HG03457 (cell line): ENCODE measurements around the gene SPOCK1.

Experiments used
- ATAC-seq: cut with Tn5 transposase; IDR thresholded peaks from one replicate; pipeline ENCODE4 v1.9.1; 2021; ENCODE audit warnings: moderate number of reproducible peaks; ENCODE audit not compliant: unreplicated experiment

The SPOCK1 gene

GRCh38 chr5:137203011-137203632 lies 296.0 kb downstream of the SPOCK1 start:
- ATAC-seq: peak; percentile 60

GRCh38 chr5:137201876-137202275 lies 297.2 kb downstream of the SPOCK1 start:
- no peak for ATAC-seq

GRCh38 chr5:137200906-137201700 lies 298.0 kb downstream of the SPOCK1 start:
- ATAC-seq: no peak

GRCh38 chr5:137199966-137200365 lies 299.2 kb downstream of the SPOCK1 start:
- ATAC-seq: no peak

- ATAC-seq: no peak
Measured at GRCh38 chr5:137199201-137199600, 299.9 kb downstream of the SPOCK1 start.

GRCh38 chr5:137195483-137195882 lies 303.6 kb downstream of the SPOCK1 start:
- no peak for ATAC-seq

GRCh38 chr5:137194300-137194699 lies 304.8 kb downstream of the SPOCK1 start:
- no peak for ATAC-seq

- no peak for ATAC-seq
Measured at GRCh38 chr5:137192293-137192743, 306.8 kb downstream of the SPOCK1 start.

GRCh38 chr5:137191179-137191578 lies 307.9 kb downstream of the SPOCK1 start:
- no peak for ATAC-seq

- no peak for ATAC-seq
Measured at GRCh38 chr5:137190441-137190840, 308.7 kb downstream of the SPOCK1 start.

- no peak for ATAC-seq
Measured at GRCh38 chr5:137190031-137190430, 309.1 kb downstream of the SPOCK1 start.

- no peak for ATAC-seq
Measured at GRCh38 chr5:137188566-137188965, 310.6 kb downstream of the SPOCK1 start.

GRCh38 chr5:137186759-137187461 lies 312.2 kb downstream of the SPOCK1 start:
- ATAC-seq: no peak

GRCh38 chr5:137185193-137185592 lies 313.9 kb downstream of the SPOCK1 start:
- no peak for ATAC-seq

- no peak for ATAC-seq
Measured at GRCh38 chr5:137184734-137185133, 314.4 kb downstream of the SPOCK1 start.

GRCh38 chr5:137182576-137182975 lies 316.6 kb downstream of the SPOCK1 start:
- no peak for ATAC-seq

- no peak for ATAC-seq
Measured at GRCh38 chr5:137181667-137182066, 317.5 kb downstream of the SPOCK1 start.

GRCh38 chr5:137179203-137179602 lies 319.9 kb downstream of the SPOCK1 start:
- ATAC-seq: no peak

- ATAC-seq: no peak
Measured at GRCh38 chr5:137176609-137177008, 322.5 kb downstream of the SPOCK1 start.

GRCh38 chr5:137176126-137176525 lies 323.0 kb downstream of the SPOCK1 start:
- ATAC-seq: no peak

- no peak for ATAC-seq
Measured at GRCh38 chr5:137174196-137174595, 324.9 kb downstream of the SPOCK1 start.

- no peak for ATAC-seq
Measured at GRCh38 chr5:137172258-137172657, 326.9 kb downstream of the SPOCK1 start.
